MCF 10A (cell line): ENCODE results near the gene CHSY3. TPM values are rescaled to one million over a fixed set of nuclear protein-coding genes. Genes with fewer than 3 reads are reported as not detected.

Source experiments
- BruUV-seq: library from RNA; stranded (reverse); fragments of 400-500 nt; replicated peaks from 2 replicates; lab custom pipeline; 2021; lab: Mats Ljungman, UMichigan
- CTCF ChIA-PET: fragments of 300-600 bp; sonication (Branson Sonifier 250); formaldehyde crosslinking; extraction: SDS; loops from one replicate; lab custom pipeline; 2021; ENCODE audit warnings: antibody characterized with exemption, inconsistent platforms; lab: Yijun Ruan, JAX
- POLR2A ChIA-PET: fragments of 300-600, 350-650 bp; sonication (Branson Sonifier 250); formaldehyde crosslinking; extraction: SDS; loops from one replicate; lab custom pipeline; 2020; ENCODE audit warnings: antibody characterized with exemption, inconsistent platforms; lab: Yijun Ruan, JAX
- DNase-seq: peaks from one replicate; pipeline ENCODE4 v3.0.0-alpha.2; 2018; ENCODE audit not compliant: unreplicated experiment
- H3K27ac Mint-ChIP-seq: one replicate; pipeline ENCODE4 v1.8.0; 2022; ENCODE audit warnings: mild to moderate bottlenecking, low read depth, mixed read lengths; ENCODE audit not compliant: unreplicated experiment
- H3K27me3 Mint-ChIP-seq: one replicate; pipeline ENCODE4 v1.8.0; 2022; ENCODE audit warnings: mixed read lengths; ENCODE audit not compliant: insufficient read depth, unreplicated experiment
- H3K36me3 Mint-ChIP-seq: one replicate; pipeline ENCODE4 v1.8.0; 2022; ENCODE audit warnings: mild to moderate bottlenecking, moderate library complexity, mixed read lengths; ENCODE audit not compliant: insufficient read depth, unreplicated experiment
- H3K4me1 Mint-ChIP-seq: one replicate; pipeline ENCODE4 v1.8.0; 2022; ENCODE audit warnings: mixed read lengths; ENCODE audit not compliant: insufficient read depth, unreplicated experiment
- H3K4me3 Mint-ChIP-seq: one replicate; pipeline ENCODE4 v1.8.0; 2022; ENCODE audit warnings: mild to moderate bottlenecking, moderate library complexity, mixed read lengths; ENCODE audit not compliant: unreplicated experiment
- H3K9me3 Mint-ChIP-seq: one replicate; pipeline ENCODE4 v1.8.0; 2022; ENCODE audit warnings: mixed read lengths; ENCODE audit not compliant: unreplicated experiment
- intact Hi-C: fragments of 100-400 bp; cut with micrococcal nuclease; formaldehyde crosslinking; loops from 2 replicates; pipeline ENCODE4 v1.14.1; 2022
- total RNA-seq: library from RNA; stranded (reverse); gene quantifications from 2 replicates; pipeline ENCODE4 v1.2.3, GENCODE V29; 2022
- TF ChIP-seq, protein P1 (sequence below): fragments of 200-600 bp; IDR thresholded peaks from one replicate; pipeline ENCODE4 v1.8.0; 2022; ENCODE audit warnings: antibody characterized with exemption, mild to moderate bottlenecking; ENCODE audit not compliant: unreplicated experiment

CHSY3 gene
- total RNA-seq, 1 experiment from 2014 or later = 0.82 TPM

DNA sequence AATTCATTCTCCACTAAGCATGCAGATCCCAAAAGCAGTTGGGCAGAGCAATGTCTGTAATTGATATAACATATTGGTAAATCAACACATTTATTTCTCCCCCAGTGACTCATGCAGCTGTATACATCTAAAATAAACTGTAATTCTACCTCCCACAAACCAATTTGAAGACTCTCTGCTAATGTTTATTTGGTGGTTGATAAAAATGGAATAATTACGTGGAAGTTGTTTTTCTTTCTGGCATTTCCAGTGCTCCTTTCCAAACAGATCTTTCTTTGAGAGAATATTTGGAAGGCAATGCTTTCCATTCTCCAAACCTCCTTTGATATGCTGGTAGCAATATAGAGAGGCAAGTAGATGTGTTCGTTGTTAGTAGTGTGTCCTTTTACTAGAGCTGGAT lies 194.7 kb downstream of the CHSY3 start:
- ChIA-PET CTCF (interaction anchor here (3.1 kb wide), 1 partner anchor 11 kb away, joined by 12 read pairs; no protein-coding TSS in a partner anchor), POLR2A (interaction anchor here (0.6 kb wide), 1 partner anchor 369 kb away, joined by 3 read pairs; no protein-coding TSS in a partner anchor)
- no TSS peak for BruUV-seq
- Mint-ChIP-seq H3K27me3 (no peaks in the 10 kb centered on the region), H3K36me3 (no peaks in the 10 kb centered on the region), H3K4me3 (no peak overlapping the region), H3K27ac (no peak overlapping the region), H3K9me3 (no peaks in the 10 kb centered on the region), H3K4me1 (peaks cover 4% of the 10 kb centered on the region)
- TF ChIP-seq, protein P1, sequence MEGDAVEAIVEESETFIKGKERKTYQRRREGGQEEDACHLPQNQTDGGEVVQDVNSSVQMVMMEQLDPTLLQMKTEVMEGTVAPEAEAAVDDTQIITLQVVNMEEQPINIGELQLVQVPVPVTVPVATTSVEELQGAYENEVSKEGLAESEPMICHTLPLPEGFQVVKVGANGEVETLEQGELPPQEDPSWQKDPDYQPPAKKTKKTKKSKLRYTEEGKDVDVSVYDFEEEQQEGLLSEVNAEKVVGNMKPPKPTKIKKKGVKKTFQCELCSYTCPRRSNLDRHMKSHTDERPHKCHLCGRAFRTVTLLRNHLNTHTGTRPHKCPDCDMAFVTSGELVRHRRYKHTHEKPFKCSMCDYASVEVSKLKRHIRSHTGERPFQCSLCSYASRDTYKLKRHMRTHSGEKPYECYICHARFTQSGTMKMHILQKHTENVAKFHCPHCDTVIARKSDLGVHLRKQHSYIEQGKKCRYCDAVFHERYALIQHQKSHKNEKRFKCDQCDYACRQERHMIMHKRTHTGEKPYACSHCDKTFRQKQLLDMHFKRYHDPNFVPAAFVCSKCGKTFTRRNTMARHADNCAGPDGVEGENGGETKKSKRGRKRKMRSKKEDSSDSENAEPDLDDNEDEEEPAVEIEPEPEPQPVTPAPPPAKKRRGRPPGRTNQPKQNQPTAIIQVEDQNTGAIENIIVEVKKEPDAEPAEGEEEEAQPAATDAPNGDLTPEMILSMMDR = no peak
- no peak for DNase-seq
- intact Hi-C loops = no loop called here

DNA sequence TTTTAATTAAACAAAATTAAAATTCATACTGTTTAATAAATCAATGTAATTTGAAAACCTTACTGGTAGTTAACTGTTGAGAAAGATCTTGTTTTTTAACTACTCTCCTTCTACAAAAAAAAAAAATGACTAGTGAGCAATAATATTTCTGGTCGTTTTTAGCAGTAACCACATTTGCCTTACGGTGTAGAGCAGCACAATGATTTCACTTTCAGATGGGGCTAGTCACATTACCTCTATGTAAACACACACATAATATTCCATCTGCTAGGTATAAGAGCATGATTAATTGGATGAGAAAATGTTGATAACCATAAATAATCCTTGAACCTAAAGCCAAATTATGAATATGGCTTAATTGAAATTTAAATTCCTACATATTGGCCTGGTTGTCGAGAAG lies 198.1 kb downstream of the CHSY3 start:
- CTCF ChIA-PET = interaction anchor here (0.6 kb wide), 1 partner anchor 1007 kb away, joined by 3 read pairs; no protein-coding TSS in a partner anchor
- BruUV-seq = no TSS peak
- Mint-ChIP-seq H3K9me3 (no peaks in the 10 kb centered on the region), H3K36me3 (no peaks in the 10 kb centered on the region), H3K4me3 (no peak overlapping the region), H3K4me1 (peaks cover 4% of the 10 kb centered on the region), H3K27me3 (no peaks in the 10 kb centered on the region), H3K27ac (no peak overlapping the region)
- POLR2A ChIA-PET = interaction anchor here (0.6 to 0.8 kb wide), 2 partner anchors 426 to 1316 kb away, joined by 3 read pairs; no protein-coding TSS in a partner anchor
- intact Hi-C loops = no loop called here
- TF ChIP-seq, protein P1 = no peak
- no peak for DNase-seq

DNA sequence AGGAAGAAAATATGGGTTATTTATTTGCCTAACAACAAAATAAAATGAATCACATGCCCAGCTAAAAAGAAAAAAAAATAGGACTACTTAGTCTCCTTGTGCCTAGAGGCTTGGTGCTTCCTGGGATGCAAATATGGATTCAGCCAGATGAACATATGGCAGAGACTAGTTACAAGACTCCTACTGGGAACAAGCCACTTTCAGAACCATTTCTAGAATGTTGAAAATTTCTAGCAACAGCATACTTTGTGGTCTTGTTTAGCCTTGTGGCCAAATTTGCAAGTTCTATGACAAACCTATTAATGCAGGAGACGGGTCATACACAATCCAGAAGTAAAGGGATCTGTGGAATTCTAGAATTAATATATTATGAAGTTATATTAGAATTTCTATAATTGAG lies 198.7 kb downstream of the CHSY3 start:
- POLR2A ChIA-PET = interaction anchor here (0.7 to 0.8 kb wide), 2 partner anchors 9 to 1315 kb away, joined by 3 to 4 read pairs; no protein-coding TSS in a partner anchor
- no peak overlapping the region for H3K4me3 Mint-ChIP-seq
- no peaks in the 10 kb centered on the region for H3K36me3 Mint-ChIP-seq
- TF ChIP-seq, protein P1 = no peak
- no peaks in the 10 kb centered on the region for H3K27me3 Mint-ChIP-seq
- CTCF ChIA-PET = interaction anchor here (0.6 kb wide), 1 partner anchor 1006 kb away, joined by 3 read pairs; no protein-coding TSS in a partner anchor
- intact Hi-C loops = no loop called here
- no peak for DNase-seq
- H3K4me1 Mint-ChIP-seq = peaks cover 4% of the 10 kb centered on the region
- BruUV-seq = no TSS peak
- no peaks in the 10 kb centered on the region for H3K9me3 Mint-ChIP-seq
- no peak overlapping the region for H3K27ac Mint-ChIP-seq

DNA sequence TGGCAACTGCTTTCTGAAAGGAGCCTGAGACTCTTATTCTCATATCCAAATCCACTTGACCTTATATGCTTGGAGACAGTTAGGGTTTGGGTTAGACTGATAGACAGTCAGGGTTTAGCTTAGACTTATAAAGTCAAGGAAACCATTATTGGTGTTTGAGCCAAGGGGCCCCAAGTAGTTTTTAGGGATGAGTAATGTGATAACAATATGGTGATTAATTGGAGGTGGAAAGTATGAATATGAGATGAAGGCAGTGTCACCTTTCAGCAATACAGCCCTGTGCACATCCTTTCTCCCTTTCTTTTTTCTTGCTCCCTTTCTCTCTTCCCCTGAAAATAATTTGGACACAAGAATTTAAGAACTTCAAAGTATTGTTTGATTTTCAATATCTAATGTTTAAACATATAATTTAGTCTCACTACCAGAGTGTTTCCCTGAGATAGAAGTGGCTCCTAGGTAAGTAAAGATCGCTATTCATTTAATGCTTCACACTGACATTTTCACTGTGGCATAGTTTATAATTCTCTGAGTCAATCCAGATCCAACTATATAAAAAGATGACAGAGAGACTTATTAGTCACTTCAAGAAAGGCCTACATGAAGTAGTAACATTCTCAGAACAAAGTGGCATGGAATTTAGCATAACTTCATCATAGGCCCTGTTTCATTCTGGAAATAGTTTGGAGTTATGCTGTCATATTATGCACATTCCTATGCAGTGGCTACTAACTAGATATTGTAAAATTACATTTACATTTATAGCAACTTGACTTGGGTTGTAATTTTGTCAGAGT lies 200.8 kb downstream of the CHSY3 start:
- CTCF ChIA-PET = interaction anchor here (0.7 to 0.8 kb wide), 2 partner anchors 170 to 184 kb away, joined by 3 read pairs; no protein-coding TSS in a partner anchor
- peaks cover 4% of the 10 kb centered on the region for H3K4me1 Mint-ChIP-seq
- no peaks in the 10 kb centered on the region for H3K27me3 Mint-ChIP-seq
- TF ChIP-seq, protein P1 = no peak
- intact Hi-C loops = no loop called here
- no peak overlapping the region for H3K27ac Mint-ChIP-seq
- POLR2A ChIA-PET = no interaction called here
- no peaks in the 10 kb centered on the region for H3K9me3 Mint-ChIP-seq
- no peak overlapping the region for H3K4me3 Mint-ChIP-seq
- no peak for DNase-seq
- no peaks in the 10 kb centered on the region for H3K36me3 Mint-ChIP-seq
- BruUV-seq = no TSS peak
